ENCODE measurements around the gene TRIM71. TPM values are rescaled to one million over a fixed set of nuclear protein-coding genes. Genes with fewer than 3 reads are reported as not detected.
"Not testable (repeated sequence)": the region's sequence is repeated elsewhere in the genome, so short reads cannot be mapped to it uniquely, and the experiment has no call there.

TRIM71 gene
- total and polyA plus RNA-seq, 8 donors, result 2.2 to 8.3 (median 6.9) TPM

GRCh38 chr3:32797776-32798175 lies 20.0 kb upstream of the TRIM71 start:
- H3K9me3 ChIP-seq, result no peaks in the 10 kb centered on the region
- intact Hi-C loops (cut with DNase I), result no loop called here
- no peaks in the 10 kb centered on the region for H3K36me3 ChIP-seq
- H3K27ac ChIP-seq, result no peak overlapping the region
- DNase-seq, result no peak
- no peaks in the 10 kb centered on the region for H3K4me1 ChIP-seq
- no peak for ATAC-seq
- TF ChIP-seq CTCF (IDR thresholded peaks at IDR 0.05), result no peak
- no peaks in the 10 kb centered on the region for H3K27me3 ChIP-seq
- no peak overlapping the region for H3K4me3 ChIP-seq

GRCh38 chr3:32801440-32801839 lies 16.4 kb upstream of the TRIM71 start:
- H3K4me3 ChIP-seq; H3K27ac ChIP-seq; H3K9me3 ChIP-seq; H3K36me3 ChIP-seq; DNase-seq; ATAC-seq; H3K4me1 ChIP-seq; intact Hi-C loops (cut with DNase I); H3K27me3 ChIP-seq: not testable (repeated sequence)

GRCh38 chr3:32813180-32813579 lies 4.6 kb upstream of the TRIM71 start:
- ATAC-seq (peak; percentile 22), DNase-seq (peak in 1 of 4 donors; percentile 38)
- Histone ChIP-seq H3K9me3 (no peaks in the 10 kb centered on the region), H3K27me3 (peaks cover 12 to 35% of the 10 kb centered on the region in 2 donors), H3K4me1 (peaks cover 5 to 45% of the 10 kb centered on the region in 2 donors), H3K27ac (no peak overlapping the region), H3K4me3 (no peak overlapping the region), H3K36me3 (no peaks in the 10 kb centered on the region)
- no peak for TF ChIP-seq CTCF (IDR thresholded peaks at IDR 0.05)
- intact Hi-C loops (cut with DNase I), result no loop called here

- no peak for DNase-seq
- ATAC-seq, result no peak
- Histone ChIP-seq H3K4me3 (no peak overlapping the region), H3K4me1 (peaks cover 5 to 54% of the 10 kb centered on the region in 2 donors), H3K27ac (no peak overlapping the region), H3K9me3 (no peaks in the 10 kb centered on the region), H3K36me3 (no peaks in the 10 kb centered on the region), H3K27me3 (peaks cover 22 to 47% of the 10 kb centered on the region in 2 donors)
- TF ChIP-seq CTCF (IDR thresholded peaks at IDR 0.05), result no peak
- intact Hi-C loops (cut with DNase I), result no loop called here
Observed at GRCh38 chr3:32814361-32814760, 3.4 kb upstream of the TRIM71 start.

- ATAC-seq, result no peak
- H3K4me1 ChIP-seq, result peaks cover 5 to 54% of the 10 kb centered on the region in 2 donors
- no peak overlapping the region for H3K27ac ChIP-seq
- H3K27me3 ChIP-seq, result peaks cover 35 to 62% of the 10 kb centered on the region in 2 donors
- no peak for TF ChIP-seq CTCF (IDR thresholded peaks at IDR 0.05)
- no peaks in the 10 kb centered on the region for H3K36me3 ChIP-seq
- DNase-seq, result no peak
- H3K9me3 ChIP-seq, result no peaks in the 10 kb centered on the region
- H3K4me3 ChIP-seq, result peak overlapping the region; percentile 53 to 63
- intact Hi-C loops (cut with DNase I), result no loop called here
Observed at GRCh38 chr3:32815841-32816438, 1.9 kb upstream of the TRIM71 start.
